LHCN-M2 (cell line): Measurements from ENCODE around the gene EML5. TPM values are rescaled to one million over a fixed set of nuclear protein-coding genes. Genes with fewer than 3 reads are reported as not detected.

Experiments used
- DNase-seq: peaks from one replicate; pipeline ENCODE4 v3.0.0-alpha.2; 2012; ENCODE audit warnings: low read depth
- total RNA-seq: library from RNA; depleted of rRNA; stranded (reverse); fragments of >200 nt; gene quantifications from 2 replicates; pipeline ENCODE4 v1.2.3, GENCODE V29; 2014

Gene EML5
- total RNA-seq, 1 experiment from 2014 or later, result 0.17 TPM

DNA sequence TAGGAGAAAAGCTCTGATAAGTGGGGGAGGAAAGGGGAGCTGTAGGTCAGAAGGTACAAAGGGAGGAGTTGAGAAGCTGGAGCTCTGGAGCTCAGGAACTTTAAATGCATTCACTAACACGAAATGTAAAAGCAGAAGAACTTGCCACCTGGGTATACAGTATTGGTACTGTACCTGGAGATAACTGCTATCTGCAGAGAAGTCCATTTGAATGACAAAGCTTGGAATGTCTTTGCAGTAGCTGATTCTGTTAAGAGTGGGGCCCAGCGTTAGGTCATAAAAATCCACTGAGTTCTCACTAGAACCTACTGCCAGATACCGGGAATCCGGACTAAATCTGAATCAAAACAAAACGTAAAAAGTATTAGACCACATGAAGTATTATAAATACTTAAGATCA lies 174.3 kb downstream of the EML5 start:
- no peak for DNase-seq

GRCh38 chr14:88617479-88617878 lies 175.3 kb downstream of the EML5 start:
- no peak for DNase-seq

GRCh38 chr14:88616697-88617096 lies 176.1 kb downstream of the EML5 start:
- DNase-seq, result no peak

- DNase-seq, result peak; percentile 71
Observed at GRCh38 chr14:88614218-88614907, 178.4 kb downstream of the EML5 start.

- peak; percentile 95 for DNase-seq
Observed at GRCh38 chr14:88613552-88614010, 179.2 kb downstream of the EML5 start.

DNA sequence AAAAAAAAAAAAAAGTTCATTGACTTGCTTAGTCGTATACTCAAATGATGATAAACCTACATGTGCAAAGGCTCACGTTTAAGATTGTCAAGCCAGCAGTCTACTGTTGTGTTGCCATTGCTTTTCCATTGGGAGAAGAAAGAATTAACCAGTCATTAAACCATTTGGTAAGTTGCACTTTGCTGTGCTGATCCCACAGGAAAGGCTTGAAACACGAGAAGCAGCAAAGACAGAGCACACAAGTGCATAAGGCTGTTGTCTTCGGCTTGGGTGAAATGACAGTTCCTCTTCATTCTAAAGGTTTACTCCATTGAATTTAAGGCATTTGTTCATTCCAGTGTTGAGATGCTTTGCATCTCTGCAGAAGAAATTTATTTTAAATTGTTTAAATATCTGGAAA lies 179.8 kb downstream of the EML5 start:
- DNase-seq, result peak; percentile 59

DNA sequence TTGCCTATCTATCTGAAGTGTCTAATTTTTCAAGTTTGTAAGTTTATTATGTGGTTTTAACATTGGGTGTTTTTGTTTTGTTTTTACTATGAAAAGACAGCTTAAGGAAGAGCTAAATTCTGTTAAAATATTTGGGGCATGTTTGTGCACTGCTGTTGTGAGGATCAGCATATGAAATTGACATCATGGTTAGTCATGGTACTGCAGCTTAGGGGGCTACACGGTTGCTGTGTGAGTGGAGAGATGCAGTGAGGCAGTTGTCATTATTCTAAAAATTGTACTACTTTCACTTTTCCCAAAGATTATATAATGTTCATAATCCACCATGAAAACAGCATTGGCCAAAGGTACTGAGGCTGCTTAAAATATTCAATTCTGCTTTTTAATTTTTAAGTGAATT lies 180.9 kb downstream of the EML5 start:
- DNase-seq, result peak; percentile 61

- no peak for DNase-seq
Observed at GRCh38 chr14:88607829-88608228, 184.9 kb downstream of the EML5 start.

- no peak for DNase-seq
Observed at GRCh38 chr14:88605594-88605993, 187.2 kb downstream of the EML5 start.

- DNase-seq, result no peak
Observed at GRCh38 chr14:88604212-88604611, 188.5 kb downstream of the EML5 start.

DNA sequence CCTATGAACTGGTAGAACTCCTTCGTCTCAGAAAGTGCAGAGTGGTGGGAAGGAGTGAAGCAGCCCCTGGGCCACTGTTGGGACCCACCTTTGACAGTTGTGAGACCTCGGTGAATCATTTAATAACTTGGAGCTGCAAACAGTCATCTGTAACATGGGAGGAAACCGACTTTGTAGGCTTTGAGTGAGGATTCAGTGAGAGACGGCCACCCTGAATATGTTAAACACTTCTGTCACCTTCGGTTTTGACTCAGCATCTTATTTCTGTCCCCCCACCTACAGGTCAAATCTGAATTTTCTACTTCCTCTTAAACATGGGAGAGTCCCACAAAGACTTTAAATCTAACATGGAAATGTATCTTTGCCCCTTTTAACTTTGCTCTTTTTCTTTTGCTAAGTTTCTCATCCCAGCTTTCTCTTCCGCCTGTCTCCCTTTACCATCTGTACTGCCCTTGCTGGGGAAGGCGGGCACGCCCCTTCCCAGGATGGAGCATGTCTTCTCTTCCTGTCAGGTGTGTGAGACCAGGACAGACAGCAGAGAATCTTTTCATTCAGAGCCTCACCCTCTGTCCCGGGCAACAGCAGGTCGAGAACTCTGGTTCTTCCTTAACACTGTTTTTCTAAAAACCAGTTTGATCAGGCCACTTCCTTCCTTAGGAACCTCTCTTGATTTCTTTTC lies 192.9 kb downstream of the EML5 start:
- DNase-seq, result no peak

DNA sequence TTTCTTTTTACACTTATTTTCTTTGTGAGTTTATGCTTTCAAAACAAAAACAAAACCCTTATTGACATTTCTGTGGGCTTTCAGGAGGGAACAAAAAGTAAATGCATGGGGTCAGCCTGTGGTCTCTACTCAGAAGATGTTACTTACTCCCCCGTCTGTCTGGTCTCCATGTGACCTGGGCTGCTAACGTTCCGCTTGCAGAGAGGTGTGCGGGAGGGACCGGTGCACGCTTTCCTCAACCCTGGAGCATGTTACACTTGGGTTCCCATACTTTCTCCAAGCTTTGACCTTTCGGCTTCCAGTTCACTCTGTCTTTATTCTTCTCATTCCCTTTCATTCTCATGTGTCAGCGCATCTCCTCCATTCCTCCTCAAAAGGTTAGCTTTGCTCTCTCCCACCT lies 193.4 kb downstream of the EML5 start:
- no peak for DNase-seq

GRCh38 chr14:88598097-88598675 lies 194.6 kb downstream of the EML5 start:
- no peak for DNase-seq

GRCh38 chr14:88597601-88598000 lies 195.2 kb downstream of the EML5 start:
- DNase-seq, result no peak

DNA sequence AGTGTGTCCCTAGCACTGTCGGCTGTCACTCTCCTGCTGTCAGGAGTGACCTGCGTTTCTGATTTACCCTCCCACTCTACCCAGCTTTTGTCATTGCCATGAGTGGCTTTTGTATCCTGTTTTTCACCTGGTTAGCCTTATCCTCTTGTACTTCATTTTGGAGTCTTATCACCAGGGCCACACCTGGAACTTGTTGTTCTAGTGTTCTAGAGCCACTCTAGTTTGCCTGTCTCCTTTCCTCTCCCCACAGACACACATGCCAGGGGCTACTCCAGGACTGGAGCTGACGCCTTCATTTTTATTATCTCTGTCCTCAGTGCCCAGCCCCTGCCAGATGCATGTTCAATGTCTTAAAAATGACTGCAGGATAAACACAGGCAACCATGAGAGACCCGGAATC lies 195.7 kb downstream of the EML5 start:
- no peak for DNase-seq

GRCh38 chr14:88592031-88592430 lies 200.7 kb downstream of the EML5 start:
- DNase-seq, result no peak

GRCh38 chr14:88590173-88590572 lies 202.6 kb downstream of the EML5 start:
- DNase-seq, result peak; percentile 64

DNA sequence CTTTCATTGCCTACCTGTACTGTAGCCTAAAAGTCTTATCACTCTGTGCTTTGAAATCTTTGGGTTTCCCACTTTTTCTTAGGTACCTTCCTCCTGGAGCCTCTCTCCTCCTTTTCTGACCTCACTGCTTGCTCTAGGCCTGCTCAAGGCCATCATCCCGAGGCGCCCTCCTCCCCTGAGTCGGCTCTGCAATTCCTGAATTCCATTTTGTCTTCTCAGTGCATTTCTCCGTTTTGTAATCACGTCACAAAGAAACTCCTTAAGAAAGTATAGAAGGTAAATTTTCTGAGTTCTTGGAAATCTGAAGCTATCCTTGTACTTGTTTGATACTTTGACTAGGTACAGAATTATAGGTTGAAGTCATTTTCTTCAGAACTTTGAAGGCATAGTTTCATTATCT lies 204.7 kb downstream of the EML5 start:
- DNase-seq, result no peak

GRCh38 chr14:88584451-88584850 lies 208.3 kb downstream of the EML5 start:
- no peak for DNase-seq

DNA sequence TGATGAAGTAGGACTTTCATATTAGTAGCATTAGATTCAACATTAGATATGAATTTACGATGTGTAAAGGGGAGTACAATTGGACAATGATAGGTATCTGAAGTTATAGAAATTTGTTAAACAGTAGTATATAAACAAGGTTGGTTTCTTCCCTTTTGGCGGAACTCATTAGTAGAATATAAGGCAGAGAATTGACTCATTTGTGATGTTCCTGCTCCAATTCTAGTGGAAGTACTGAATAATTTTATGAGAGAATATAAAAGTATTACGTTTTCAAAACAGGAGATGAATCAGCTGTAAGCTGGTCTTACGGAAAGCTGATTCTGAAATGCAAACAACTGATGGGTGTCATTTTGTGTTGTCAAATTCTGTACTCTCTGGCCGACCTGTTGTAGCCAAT lies 216.5 kb downstream of the EML5 start:
- no peak for DNase-seq

GRCh38 chr14:88572117-88572516 lies 220.6 kb downstream of the EML5 start:
- no peak for DNase-seq

DNA sequence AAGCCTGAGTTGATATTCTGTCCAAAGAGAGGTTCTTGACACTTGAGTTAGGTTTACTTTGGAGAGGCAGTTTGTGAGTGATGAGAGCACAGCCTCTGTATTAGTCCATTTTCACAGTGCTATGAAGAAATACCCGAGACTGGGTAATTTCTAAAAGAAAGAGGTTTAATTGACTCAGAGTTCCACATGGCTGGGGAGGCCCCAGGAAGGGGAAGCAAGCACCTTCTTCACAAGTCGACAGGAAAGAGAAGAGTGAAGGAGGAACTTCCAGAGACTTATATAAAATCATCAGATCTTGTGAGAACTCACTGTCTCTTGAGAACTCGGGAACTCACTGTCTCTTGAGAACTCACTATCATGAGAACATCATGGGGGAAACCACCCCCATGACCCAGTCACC lies 224.6 kb downstream of the EML5 start:
- DNase-seq, result no peak

- DNase-seq, result no peak
Observed at GRCh38 chr14:88565427-88565826, 227.3 kb downstream of the EML5 start.
